HL-60/S4 treated with phorbol 12-myristate 13-acetate at 8.2 ng/mL for 4 days and 3 days (cell line): Measurements from ENCODE around the gene QPCT.

Experiments
- in situ Hi-C: fragments of 300-500 bp; cut with MboI; formaldehyde crosslinking; loops from 2 replicates; pipeline ENCODE4 v1.15.0; 2022; ENCODE audit warnings: low sequenced_read_pairs

QPCT gene

DNA sequence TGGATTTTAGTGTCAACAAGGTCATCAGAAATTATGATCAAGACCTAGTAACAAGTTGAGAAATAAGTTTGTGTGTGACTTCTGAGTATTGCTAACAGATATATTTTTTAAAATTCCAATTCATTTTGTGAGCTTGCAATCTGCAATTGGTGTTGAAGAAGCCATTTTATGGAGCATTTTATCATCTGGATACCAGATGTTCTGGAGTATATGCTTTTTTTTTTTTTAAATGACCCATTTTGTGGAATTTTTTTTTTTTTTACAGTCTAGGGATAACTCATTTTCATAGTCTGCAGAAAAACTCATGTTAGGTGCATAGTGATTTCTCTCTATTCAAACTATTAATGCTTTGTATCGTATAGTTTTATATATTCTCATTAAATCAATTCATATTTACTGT, 12.6 kb downstream of the QPCT start:
- in situ Hi-C loops: no loop called here

- in situ Hi-C loops: no loop called here
These were observed 13.1 kb downstream of the QPCT start for GRCh38 chr2:37357530-37357929.

GRCh38 chr2:37358466-37358865, 14.0 kb downstream of the QPCT start:
- in situ Hi-C loops: no loop called here

GRCh38 chr2:37361216-37361815, 16.9 kb downstream of the QPCT start:
- in situ Hi-C loops: no loop called here

DNA sequence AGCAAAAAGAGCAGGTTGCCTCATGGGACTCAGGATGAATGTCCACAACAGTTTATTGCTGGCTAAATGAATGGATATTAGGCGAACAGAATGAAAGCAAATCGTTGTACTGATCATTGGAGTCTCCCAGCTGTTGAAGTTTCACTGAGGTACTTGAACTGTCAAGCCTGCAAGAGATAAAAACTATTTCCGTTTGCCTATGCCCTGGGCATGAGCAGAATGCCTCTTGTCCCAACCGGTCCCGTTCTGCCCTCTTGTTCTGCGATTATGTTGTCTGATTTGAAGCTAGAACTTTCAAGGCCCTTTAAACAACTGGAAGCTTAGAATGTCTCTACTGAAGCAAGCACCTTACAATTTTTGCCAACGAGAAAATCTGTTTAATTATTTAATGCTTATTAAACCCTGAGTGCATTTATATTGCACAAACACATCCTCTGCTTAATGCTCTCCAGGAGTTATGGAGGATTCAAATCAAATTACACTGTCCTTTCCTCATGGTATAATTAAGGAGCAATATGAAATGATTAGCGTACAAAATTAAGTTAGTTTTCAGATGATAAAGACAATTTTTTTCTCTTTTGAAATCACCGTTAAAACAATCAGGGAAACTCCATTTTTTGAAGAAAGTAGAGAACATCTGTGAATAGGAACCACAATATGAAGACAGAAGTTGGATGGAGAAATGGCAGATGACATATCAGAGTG, 17.7 kb downstream of the QPCT start:
- in situ Hi-C loops: no loop called here

GRCh38 chr2:37364351-37364750, 19.9 kb downstream of the QPCT start:
- in situ Hi-C loops: no loop called here

DNA sequence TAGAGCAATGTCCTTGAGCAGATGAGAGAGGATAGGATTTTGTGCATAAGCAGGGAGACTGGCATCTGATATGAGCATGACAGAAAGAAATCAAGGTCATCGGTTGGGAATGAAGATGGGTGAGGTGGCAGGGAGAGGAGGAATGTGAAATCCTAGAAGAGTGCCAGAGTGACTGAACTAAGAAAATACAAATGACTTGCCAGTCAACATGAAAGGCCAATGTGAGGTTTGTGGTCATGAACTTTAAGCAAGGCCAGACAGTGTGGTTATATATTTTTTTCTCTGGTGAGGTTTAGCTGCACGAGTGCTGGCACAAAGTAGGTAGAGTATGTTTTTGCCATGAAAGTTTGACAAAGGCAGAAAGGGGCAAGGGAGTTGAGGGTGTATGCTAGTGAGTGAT, 21.2 kb downstream of the QPCT start:
- in situ Hi-C loops: no loop called here

- in situ Hi-C loops: no loop called here
These were observed 22.3 kb downstream of the QPCT start for GRCh38 chr2:37366773-37367172.

DNA sequence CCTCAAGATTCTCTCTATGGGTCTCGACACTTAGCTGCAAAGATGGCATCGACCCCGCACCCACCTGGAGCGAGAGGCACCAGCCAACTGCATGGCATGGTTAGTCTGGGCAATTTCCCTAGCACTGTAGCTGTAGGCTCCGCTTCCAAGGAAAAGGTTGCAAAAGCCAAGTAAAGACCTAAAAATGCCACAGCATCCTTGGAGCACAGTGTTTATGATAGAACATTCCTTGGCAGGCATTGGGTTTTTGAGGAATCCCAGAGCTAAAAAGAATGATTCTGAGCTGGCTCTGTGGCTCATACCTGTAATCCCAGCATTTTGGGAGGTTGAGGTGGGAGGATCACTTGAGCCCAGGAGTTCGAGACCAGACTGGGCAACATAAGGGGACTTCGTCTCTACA, 22.9 kb downstream of the QPCT start:
- in situ Hi-C loops: no loop called here

DNA sequence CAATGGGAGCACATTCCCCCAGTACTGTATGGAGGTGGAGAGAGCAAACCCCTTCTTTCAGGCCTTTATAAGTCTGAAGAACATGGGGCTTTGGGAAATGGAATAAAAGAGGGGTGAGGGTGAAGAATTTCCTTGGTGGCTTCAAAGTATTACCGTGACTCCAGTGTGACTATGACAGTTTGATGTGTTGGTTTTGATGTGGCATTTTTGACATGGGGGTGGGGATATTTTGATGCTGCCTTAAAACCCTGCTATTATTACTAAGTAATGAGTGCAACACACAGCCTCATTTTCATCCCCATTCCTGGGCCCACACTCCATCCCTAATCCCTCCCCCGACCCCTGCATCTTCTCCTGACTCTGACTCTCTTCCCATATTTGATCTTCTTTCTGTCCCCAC, 23.6 kb downstream of the QPCT start:
- in situ Hi-C loops: no loop called here

GRCh38 chr2:37370666-37371065, 26.2 kb downstream of the QPCT start:
- in situ Hi-C loops: no loop called here

DNA sequence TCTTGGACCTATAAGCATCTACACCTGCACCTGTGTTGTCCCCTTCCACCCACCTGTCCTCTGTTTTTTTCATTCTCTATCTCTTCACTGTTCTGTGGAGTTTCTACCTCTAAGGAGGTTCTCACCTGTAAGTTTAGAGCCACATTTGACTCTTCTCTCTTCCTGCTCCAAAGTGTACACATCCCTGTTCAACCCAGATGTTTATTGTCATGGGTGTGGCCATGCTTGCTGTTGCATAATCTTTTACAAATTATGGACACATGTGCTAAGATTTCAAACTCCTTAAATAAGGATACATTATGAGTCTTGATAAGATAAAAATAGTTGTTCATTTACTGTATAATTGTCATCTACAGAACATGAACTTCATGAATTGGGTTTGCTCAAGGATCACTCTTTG, 27.6 kb downstream of the QPCT start:
- in situ Hi-C loops: no loop called here

DNA sequence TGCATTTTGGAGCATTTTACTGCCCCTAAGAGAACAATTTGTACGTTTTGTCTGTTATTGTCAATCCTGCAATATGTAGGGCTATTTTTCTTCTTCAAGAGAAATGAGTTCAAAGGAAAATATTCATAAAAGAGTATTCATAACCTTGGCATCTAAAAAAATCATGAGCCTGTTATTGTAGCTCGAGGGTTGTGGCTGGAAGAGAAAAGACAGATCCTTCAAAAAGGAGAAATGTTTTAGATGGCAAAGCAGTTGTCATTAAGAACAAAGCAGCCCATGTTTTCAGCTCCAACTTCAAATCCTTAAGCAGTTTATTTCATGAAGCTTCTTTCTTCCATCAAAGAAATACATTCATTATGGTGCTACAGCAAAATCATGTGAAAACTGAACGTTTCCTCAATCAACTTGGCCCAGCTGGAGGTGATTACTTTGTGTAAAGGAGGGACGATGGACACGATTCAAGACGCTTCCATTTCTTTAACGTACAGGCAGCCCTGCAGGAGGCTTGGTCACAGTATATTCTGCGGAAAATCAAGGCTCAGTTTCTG, 31.4 kb downstream of the QPCT start:
- in situ Hi-C loops: loop anchor here (25.0 kb wide), 1 partner anchor 886 kb away; no protein-coding TSS in a partner anchor

DNA sequence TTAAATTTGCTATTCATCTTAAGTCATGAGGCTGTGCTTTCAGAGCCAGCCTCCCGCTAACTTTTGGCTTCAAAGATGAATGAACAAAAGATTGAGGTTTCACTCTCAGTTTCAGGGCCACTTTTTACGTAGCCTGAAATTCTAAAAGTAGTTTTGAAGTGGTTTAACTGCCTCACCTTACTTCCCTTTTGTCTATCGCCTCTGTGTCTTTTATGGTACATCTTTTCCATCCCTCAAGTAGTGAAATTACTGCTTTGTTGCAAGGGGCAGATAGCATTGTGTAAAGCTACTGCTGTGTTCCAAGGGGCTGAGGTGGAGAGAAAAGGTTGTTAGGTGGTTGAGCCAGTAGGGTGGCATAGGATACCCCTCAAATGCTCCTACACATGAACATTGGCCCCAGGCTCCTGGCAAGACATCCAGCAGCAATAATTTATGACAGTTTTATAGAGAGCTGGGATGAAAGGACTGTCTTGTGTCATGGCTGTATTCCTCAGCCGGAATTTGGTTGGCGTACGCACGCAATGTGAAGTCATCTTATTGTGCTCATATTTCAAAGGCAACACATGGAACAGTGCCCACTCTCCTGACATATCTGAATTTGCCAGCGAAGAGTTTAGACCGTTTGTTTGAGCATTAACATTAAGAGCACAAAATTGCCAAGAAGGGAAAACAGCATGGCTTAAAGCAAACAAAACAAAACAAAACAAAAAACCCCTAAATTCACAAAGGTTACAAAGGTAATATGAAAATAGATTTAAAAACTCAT, 32.2 kb downstream of the QPCT start:
- in situ Hi-C loops: loop anchor here (25.0 kb wide), 1 partner anchor 886 kb away; no protein-coding TSS in a partner anchor

- in situ Hi-C loops: loop anchor here (25.0 kb wide), 1 partner anchor 885 kb away; no protein-coding TSS in a partner anchor
These were observed 32.7 kb downstream of the QPCT start for GRCh38 chr2:37377187-37377532.

GRCh38 chr2:37378411-37378810, 34.0 kb downstream of the QPCT start:
- in situ Hi-C loops: loop anchor here (25.0 kb wide), 1 partner anchor 884 kb away; no protein-coding TSS in a partner anchor

DNA sequence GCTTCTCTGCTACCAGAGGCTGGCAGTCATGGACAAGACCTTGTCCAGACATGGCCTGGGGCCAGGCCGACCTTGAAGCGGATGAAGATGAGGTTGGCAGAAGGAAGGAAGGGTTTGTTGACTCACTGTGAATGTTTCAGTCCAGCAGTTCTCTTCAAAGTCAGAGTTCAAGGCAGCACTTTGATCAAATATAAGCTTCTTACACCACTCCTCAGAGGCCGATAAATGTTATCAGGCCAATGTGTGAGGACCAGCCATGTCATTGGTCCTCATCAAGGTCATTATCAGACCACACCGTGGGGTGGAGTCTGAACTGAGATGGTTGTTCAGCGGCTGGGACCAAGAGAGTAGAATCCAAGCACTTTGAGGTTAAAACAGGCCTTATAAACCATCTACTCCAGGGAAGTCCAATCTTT, 35.5 kb downstream of the QPCT start:
- in situ Hi-C loops: loop anchor here (25.0 kb wide), 1 partner anchor 882 kb away; no protein-coding TSS in a partner anchor

GRCh38 chr2:37380787-37381186, 36.4 kb downstream of the QPCT start:
- in situ Hi-C loops: loop anchor here (25.0 kb wide), 1 partner anchor 882 kb away; no protein-coding TSS in a partner anchor

GRCh38 chr2:37384261-37384660, 39.8 kb downstream of the QPCT start:
- in situ Hi-C loops: loop anchor here (25.0 kb wide), 1 partner anchor 878 kb away; no protein-coding TSS in a partner anchor

DNA sequence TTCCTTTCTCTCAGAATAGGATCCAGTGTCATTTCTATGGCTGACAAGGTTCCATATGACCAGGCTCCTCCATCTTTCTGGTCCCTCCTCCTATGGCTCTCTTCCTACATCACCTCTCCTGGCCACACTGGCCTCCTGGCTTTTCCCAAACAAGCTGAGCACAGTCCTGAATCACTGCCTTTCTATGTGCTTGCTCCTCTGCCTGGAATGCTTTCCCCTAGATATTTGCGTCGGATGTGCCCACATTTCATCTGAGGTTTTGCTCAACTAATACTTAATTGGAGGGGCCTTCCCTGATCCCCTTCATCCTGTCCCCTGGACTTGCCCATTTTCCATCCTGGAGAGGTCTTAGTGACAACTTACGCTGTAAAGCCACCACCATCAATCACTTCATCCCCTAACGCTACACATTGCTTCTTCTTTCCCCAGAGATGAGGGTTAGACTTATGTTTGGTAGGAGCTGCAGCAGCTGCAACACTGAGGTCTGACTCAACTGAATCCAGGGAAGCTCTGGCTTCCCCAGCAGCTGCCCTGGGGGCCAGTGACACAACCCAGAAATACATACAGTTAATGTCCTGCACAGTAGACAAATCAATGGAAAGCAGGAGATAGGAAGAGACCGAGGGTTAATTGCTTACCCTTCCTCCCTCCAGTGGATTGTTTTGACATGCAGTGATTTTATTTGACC, 42.9 kb downstream of the QPCT start:
- in situ Hi-C loops: loop anchor here (25.0 kb wide), 1 partner anchor 875 kb away; no protein-coding TSS in a partner anchor

GRCh38 chr2:37388074-37388473, 43.6 kb downstream of the QPCT start:
- in situ Hi-C loops: loop anchor here (25.0 kb wide), 1 partner anchor 874 kb away; no protein-coding TSS in a partner anchor
